Stimulated activated CD4-positive, alpha-beta T cell treated with anti-CD3 and anti-CD28 coated beads, TNF-alpha, amount 100 ng/mL, for 1 hour (primary cell): ENCODE measurements around the gene IGSF9.

ENCODE experiments used
- DNase-seq, 3 donors: peaks; one replicate each; pipeline ENCODE4 v3.0.0-alpha.2; 2020; ENCODE audit warnings: low read depth in 3 of 3, low spot score in 1 of 3

Gene IGSF9

GRCh38 chr1:159945483-159946241, at the start of gene IGSF9:
Gene IGSF9, minus strand, starts transcription at chr1:159945613. Its CDS starts 2,159 bp downstream, at chr1:159943454.
- DNase-seq, result peak in 2 of 3 donors; percentile 40 to 64

- DNase-seq, result no peak
Observed at GRCh38 chr1:159994896-159995295, 49.5 kb upstream of the IGSF9 start.

- DNase-seq, result no peak
Observed at GRCh38 chr1:159993911-159994310, 48.5 kb upstream of the IGSF9 start.

- no peak for DNase-seq
Observed at GRCh38 chr1:159992161-159992560, 46.7 kb upstream of the IGSF9 start.

- no peak for DNase-seq
Observed at GRCh38 chr1:159991513-159991912, 46.1 kb upstream of the IGSF9 start.

- no peak for DNase-seq
Observed at GRCh38 chr1:159990005-159990404, 44.6 kb upstream of the IGSF9 start.

- DNase-seq, result no peak
Observed at GRCh38 chr1:159989581-159989980, 44.2 kb upstream of the IGSF9 start.

- DNase-seq, result no peak
Observed at GRCh38 chr1:159988006-159988405, 42.6 kb upstream of the IGSF9 start.

GRCh38 chr1:159987186-159987585, 41.8 kb upstream of the IGSF9 start:
- DNase-seq, result no peak

GRCh38 chr1:159986531-159986930, 41.1 kb upstream of the IGSF9 start:
- no peak for DNase-seq

GRCh38 chr1:159986093-159986492, 40.7 kb upstream of the IGSF9 start:
- no peak for DNase-seq

- DNase-seq, result no peak
Observed at GRCh38 chr1:159985473-159985872, 40.1 kb upstream of the IGSF9 start.

- no peak for DNase-seq
Observed at GRCh38 chr1:159983681-159984080, 38.3 kb upstream of the IGSF9 start.

- no peak for DNase-seq
Observed at GRCh38 chr1:159982280-159982679, 36.9 kb upstream of the IGSF9 start.

- DNase-seq, result no peak
Observed at GRCh38 chr1:159981351-159982055, 36.1 kb upstream of the IGSF9 start.

- no peak for DNase-seq
Observed at GRCh38 chr1:159980786-159981185, 35.4 kb upstream of the IGSF9 start.

- no peak for DNase-seq
Observed at GRCh38 chr1:159980076-159980475, 34.7 kb upstream of the IGSF9 start.

- no peak for DNase-seq
Observed at GRCh38 chr1:159979257-159979656, 33.8 kb upstream of the IGSF9 start.

- no peak for DNase-seq
Observed at GRCh38 chr1:159978107-159978398, 32.6 kb upstream of the IGSF9 start.

- DNase-seq, result no peak
Observed at GRCh38 chr1:159977364-159978106, 32.1 kb upstream of the IGSF9 start.

GRCh38 chr1:159974350-159974965, 29.0 kb upstream of the IGSF9 start:
- no peak for DNase-seq
